CD4-positive, alpha-beta T cell treated with Interleukin-2 at 100 ng/mL for 4 hours (primary cell): ENCODE measurements around the gene KIAA0319L.

ENCODE experiments used
- DNase-seq: peaks from one replicate; pipeline ENCODE4 v3.0.0-alpha.2; 2020; ENCODE audit warnings: low spot score

The KIAA0319L gene

GRCh38 chr1:35443768-35444518 lies 113.3 kb downstream of the KIAA0319L start:
- DNase-seq, result no peak

DNA sequence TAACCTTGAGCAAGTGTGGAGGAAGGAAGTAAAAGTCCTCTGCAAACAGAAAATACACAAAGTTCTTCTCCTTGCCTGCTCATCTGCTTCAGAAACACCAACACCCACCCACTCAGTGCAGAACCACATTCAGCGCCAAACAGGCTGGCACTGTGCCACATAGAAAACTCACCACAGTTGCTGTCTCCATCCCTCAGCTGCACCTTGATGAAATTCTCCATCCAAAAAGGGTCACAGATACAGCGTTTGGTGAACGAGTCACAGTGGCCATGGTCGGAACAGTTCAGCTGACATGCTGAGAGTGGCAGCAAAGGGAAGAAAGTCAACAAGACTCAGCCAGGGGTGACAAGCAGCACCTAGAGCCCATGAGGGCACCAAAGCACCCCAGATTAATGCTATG lies 114.5 kb downstream of the KIAA0319L start:
- DNase-seq, result no peak

- no peak for DNase-seq
These were observed 115.2 kb downstream of the KIAA0319L start for GRCh38 chr1:35441926-35442579.

DNA sequence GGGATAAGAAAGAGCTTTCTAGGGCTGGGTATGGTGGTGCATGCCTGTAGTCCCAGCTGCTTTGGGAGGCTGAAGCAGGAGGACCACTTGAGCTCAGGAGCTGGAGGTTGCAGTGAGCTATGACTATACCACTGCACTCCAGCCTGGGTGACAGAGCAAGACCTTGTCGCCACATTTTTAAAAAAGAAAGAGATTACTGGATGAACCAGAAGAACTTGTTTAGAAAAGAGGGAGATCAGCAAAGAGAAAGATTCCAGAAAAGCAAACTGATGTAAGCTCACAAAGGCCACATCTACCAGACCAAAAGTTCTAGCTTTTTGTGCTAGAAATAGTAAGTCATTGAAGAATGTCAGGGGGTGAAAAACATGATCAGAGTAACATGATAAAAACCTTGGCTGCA lies 117.6 kb downstream of the KIAA0319L start:
- DNase-seq, result no peak

DNA sequence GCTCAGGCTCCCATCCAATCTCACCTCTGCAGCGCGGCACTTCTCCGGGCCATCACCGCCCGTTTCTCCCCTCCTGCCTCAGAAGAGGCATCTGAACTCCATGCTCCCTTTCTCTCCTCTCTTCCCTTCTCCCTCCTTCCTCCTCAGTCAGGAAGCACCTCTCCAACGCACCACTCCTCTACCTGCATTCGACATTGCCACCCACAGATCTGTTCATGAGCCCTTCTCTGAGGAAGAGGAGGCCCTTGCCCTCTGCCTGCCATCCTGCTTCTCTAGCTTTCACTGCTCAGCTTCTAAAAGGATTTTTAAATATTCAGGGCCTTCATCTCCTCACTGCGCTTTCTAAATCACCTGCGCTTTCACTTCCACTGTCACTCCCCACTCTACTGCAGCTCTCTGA lies 120.0 kb downstream of the KIAA0319L start:
- no peak for DNase-seq

DNA sequence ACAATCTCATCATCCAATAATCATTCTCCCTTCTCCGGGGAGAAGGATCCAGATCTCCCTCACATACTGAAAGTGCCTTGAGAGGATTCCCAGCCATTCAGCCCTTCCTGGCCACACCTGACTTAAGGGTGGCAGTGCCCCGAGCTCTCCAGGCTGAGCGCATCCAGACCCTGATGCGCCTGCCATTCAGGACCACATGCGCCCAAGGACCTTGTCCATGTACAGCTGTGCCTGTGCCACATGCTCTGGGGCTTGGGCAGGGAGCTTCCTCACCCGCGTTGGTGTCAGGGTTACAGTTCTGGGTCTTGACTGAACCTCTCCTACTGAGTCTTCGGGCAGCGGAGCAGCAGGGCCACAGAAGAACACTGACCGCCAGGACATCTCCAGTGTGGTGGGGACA lies 121.1 kb downstream of the KIAA0319L start:
- no peak for DNase-seq

DNA sequence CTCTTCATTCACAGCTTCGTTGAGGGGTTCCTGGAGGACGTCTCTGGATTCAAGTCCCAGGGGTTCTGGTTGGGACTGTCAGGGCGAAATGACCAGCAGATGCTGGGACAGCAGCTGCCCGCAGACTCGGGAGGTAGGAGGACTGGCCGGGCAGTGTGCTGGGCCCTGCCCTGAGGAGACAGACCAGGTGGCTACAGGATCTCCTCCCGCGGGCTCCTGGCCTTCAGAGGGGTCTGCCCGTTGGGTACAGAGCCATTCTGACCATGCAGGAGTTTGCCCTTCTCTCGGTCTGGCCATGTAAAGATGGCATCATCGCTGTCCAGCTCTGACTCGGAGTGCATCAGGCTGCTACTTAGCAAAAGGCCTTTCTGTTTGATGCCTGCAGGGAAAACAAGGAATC lies 122.5 kb downstream of the KIAA0319L start:
- no peak for DNase-seq

GRCh38 chr1:35433714-35434113 lies 123.5 kb downstream of the KIAA0319L start:
- DNase-seq, result no peak

DNA sequence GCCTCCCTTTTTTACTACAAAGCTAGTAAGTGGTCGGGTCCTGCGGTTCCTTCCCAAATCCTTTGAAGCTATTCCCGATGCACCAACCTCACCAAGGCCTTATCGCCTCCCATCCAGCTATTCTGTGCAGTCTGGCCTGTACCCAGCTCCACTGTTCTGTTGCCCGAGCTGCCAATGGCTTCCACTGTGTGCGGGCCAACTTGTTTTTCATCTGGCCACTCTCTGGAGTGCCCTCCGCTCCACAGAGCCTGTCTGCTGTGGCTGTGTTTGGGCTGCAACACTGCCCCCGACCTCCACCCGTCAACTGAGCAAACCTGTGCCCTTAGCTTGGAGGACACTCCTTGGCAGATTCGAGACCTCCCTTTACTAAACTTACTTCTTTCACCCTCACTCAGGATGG lies 125.0 kb downstream of the KIAA0319L start:
- DNase-seq, result no peak

GRCh38 chr1:35431173-35431599 lies 126.0 kb downstream of the KIAA0319L start:
- DNase-seq, result no peak

- DNase-seq, result no peak
These were observed 126.4 kb downstream of the KIAA0319L start for GRCh38 chr1:35430762-35431161.

DNA sequence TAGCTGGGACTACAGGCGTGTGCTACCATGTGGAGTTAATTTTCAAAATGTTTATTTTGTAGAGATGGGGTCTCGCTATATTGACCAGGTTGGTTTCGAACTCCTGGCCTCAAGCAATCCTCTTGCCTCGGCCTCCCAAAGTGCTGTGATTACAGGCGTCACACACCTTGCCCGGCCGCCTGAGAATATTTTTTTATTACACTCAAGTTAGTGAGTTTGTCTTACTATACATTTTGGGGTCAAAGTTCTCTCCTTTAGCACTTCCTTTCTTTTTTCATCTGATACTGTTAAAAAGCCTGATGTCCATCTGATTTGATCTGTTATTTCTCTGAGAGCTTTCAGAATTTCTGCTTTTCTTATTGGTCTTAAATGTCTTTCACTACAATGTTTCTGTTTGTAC lies 128.8 kb downstream of the KIAA0319L start:
- no peak for DNase-seq

- no peak for DNase-seq
These were observed 131.1 kb downstream of the KIAA0319L start for GRCh38 chr1:35426097-35426586.

DNA sequence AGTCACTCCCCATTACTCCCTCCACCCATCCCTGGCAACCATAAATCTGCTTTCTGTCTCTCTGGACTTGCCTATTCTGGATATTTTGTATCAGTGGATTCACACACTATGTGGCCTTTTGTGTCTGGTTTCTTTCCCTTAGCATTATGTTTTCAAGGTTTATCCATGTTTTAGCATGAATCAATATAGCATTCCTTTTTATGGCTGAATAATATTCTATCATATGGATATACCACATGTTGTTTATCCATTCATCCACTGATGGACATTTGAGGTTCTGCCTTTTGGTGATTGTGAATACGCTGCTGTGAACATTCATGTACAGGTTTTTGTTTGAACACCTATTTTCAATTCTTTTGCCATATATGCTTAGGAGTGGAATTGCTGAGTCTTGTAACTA lies 148.3 kb downstream of the KIAA0319L start:
- no peak for DNase-seq

DNA sequence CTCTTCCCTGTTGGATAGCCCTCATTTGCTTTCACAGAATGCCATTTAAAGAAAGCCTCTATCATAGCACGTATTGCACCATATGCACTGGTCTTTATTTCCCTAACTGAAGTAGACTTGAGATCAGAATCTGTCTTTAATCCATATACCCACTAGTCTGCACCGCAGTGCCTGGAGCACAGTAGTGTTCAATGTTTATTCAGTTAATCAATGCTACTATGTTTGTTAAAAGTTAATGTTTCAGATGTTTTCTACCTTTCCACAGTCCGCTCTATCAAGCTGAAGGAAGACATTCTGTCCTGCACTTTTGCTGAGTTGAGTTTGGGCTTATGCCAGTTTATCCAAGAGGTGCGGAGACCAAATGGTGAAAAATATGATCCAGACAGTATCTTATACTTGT lies 149.5 kb downstream of the KIAA0319L start:
- no peak for DNase-seq

GRCh38 chr1:35406103-35406502 lies 151.1 kb downstream of the KIAA0319L start:
- DNase-seq, result no peak

GRCh38 chr1:35401049-35401448 lies 156.2 kb downstream of the KIAA0319L start:
- DNase-seq, result no peak

DNA sequence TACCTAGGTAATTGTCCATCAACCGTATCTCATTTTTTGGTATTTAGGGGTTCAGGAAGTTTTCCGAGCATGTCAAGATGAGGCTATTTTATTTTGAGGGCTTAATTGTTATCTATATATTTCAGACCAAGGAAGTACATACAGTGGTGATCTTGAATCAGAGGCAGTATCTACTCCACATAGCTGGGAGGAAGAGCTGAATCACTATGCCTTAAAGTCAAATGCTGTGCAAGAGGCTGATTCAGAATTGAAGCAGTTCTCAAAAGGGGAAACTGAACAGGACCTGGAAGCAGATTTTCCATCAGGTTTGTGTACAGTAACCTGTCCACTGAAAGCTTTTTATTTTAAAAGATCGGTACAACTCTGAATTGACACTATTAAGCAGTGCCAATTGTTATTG lies 158.5 kb downstream of the KIAA0319L start:
- DNase-seq, result no peak

- DNase-seq, result no peak
These were observed 162.8 kb downstream of the KIAA0319L start for GRCh38 chr1:35394386-35394785.

DNA sequence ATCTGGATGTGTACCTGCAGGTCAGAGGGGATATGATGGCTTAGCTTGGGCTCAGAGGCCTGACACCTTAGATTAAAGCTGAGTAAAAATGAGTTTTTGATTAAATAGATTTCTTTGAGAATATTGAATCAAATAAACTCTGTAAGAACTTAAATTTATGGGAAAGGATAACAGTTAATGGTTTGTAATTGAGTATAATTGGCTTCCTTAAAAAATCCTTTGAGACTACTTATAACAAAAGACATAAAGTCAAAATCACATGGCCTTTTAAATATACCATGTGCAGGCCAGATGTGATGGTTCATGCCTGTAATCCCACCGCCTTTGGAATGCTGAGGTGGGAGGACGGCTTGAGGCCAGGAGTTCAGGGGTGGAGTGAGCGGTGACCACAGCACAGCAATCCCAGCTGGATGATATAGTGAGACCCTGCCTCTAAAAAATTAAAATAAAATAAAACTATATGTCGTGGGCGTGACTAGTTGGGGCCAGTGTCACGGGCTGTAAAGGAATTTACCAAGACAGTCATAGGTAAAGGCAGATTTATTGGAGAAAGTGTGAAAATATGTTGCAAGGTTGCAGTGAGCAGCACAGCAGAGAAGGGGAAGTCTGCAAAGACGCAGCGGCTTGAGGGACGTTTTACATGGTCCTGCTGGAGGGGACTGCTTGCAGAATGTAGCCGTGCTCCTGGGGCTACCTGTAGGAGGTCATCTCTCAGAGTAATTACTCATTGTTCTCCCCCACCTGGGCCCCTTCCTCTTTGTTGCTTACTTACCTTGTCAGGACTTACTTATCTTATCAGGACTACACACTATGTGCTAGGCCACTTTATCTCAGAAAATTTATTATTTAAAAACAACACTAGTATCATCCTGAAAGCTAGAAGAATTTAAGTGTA lies 166.4 kb downstream of the KIAA0319L start:
- DNase-seq, result no peak

GRCh38 chr1:35386959-35387358 lies 170.2 kb downstream of the KIAA0319L start:
- DNase-seq, result no peak

GRCh38 chr1:35386290-35386689 lies 170.9 kb downstream of the KIAA0319L start:
- DNase-seq, result no peak
